ENCODE data around the gene NPIPB12. TPM values are rescaled to one million over a fixed set of nuclear protein-coding genes. Genes with fewer than 3 reads are reported as not detected.

The NPIPB12 gene
- total RNA-seq, 1 experiment from 2014 or later, result 73.2 TPM

Other genes with a start within 250 kb of the NPIPB12 start
- 1.7 and 2.4 TPM in 2 replicates for gene NPIPB11, start 99.7 kb downstream of the NPIPB12 start, total RNA-seq (2021)
- gene BOLA2, start 52.1 kb downstream of the NPIPB12 start, total RNA-seq (2021), result 7.0 and 8.0 TPM in 2 replicates
- gene SLX1B, start 51.9 kb downstream of the NPIPB12 start, total RNA-seq (2021), result 40.3 and 49.7 TPM in 2 replicates
- 2.1 and 2.5 TPM in 2 replicates for gene SULT1A4, start 46.5 kb downstream of the NPIPB12 start, total RNA-seq (2021)
- gene SPN, start 156.8 kb upstream of the NPIPB12 start, total RNA-seq (2021), result not detected in 2 replicates
- gene QPRT, start 172.8 kb upstream of the NPIPB12 start, total RNA-seq (2021), result 31.1 and 48.3 TPM in 2 replicates
- gene C16orf54, start 239.6 kb upstream of the NPIPB12 start, total RNA-seq (2021), result not detected in 2 replicates